ENCODE data around the gene IL1RN.

The IL1RN gene

GRCh38 chr2:113103277-113103676 is 24.1 kb upstream of the IL1RN start:
- DNase-seq = no peak

- peak; percentile 81 to 95 (median 88) for DNase-seq
Measured at GRCh38 chr2:113104054-113104611, 23.3 kb upstream of the IL1RN start.

GRCh38 chr2:113105047-113105785 is 22.2 kb upstream of the IL1RN start:
- peak; percentile 67 to 87 (median 72) for DNase-seq

- DNase-seq = peak in 3 of 4 experiments; percentile 38 to 59 (median 38)
Measured at GRCh38 chr2:113111121-113111520, 16.3 kb upstream of the IL1RN start.

GRCh38 chr2:113111823-113112287 is 15.5 kb upstream of the IL1RN start:
- DNase-seq = peak; percentile 80 to 94 (median 86)

GRCh38 chr2:113112441-113112840 is 15.0 kb upstream of the IL1RN start:
- DNase-seq = peak in 3 of 4 experiments; percentile 55 to 63 (median 56)

GRCh38 chr2:113112871-113113270 is 14.5 kb upstream of the IL1RN start:
- DNase-seq = no peak

GRCh38 chr2:113113807-113114206 is 13.6 kb upstream of the IL1RN start:
- DNase-seq = peak in 2 of 4 experiments; percentile 37 to 41

GRCh38 chr2:113114224-113114945 is 13.0 kb upstream of the IL1RN start:
- no peak for DNase-seq

GRCh38 chr2:113114996-113115395 is 12.4 kb upstream of the IL1RN start:
- DNase-seq = no peak

- peak in 2 of 4 experiments; percentile 30 to 43 for DNase-seq
Measured at GRCh38 chr2:113116100-113116958, 11.1 kb upstream of the IL1RN start.

GRCh38 chr2:113117541-113118262 is 9.7 kb upstream of the IL1RN start:
- DNase-seq = peak in 3 of 4 experiments; percentile 11 to 50 (median 44)

GRCh38 chr2:113118263-113118657 is 9.1 kb upstream of the IL1RN start:
- no peak for DNase-seq

- DNase-seq = peak in 2 of 4 experiments; percentile 22 to 43
Measured at GRCh38 chr2:113119111-113119510, 8.3 kb upstream of the IL1RN start.

- no peak for DNase-seq
Measured at GRCh38 chr2:113120861-113121260, 6.5 kb upstream of the IL1RN start.

- DNase-seq = no peak
Measured at GRCh38 chr2:113122364-113122763, 5.0 kb upstream of the IL1RN start.

- DNase-seq = peak; percentile 38 to 76 (median 59)
Measured at GRCh38 chr2:113123726-113124125, 3.7 kb upstream of the IL1RN start.

GRCh38 chr2:113124181-113124961 is 3.0 kb upstream of the IL1RN start:
- peak; percentile 62 to 81 (median 69) for DNase-seq

GRCh38 chr2:113124984-113125855 is 2.2 kb upstream of the IL1RN start:
- peak; percentile 13 to 69 (median 42) for DNase-seq

Data from suppressor macrophage (primary cell).